Central memory CD8-positive, alpha-beta T cell (primary cell): ENCODE measurements around the gene CEP120.
"Not testable (repeated sequence)": the region's sequence is repeated elsewhere in the genome, so short reads cannot be mapped to it uniquely, and the experiment has no call there.

Experiments used
- ATAC-seq: fragments of 150-1000 bp; cut with Tn5 transposase; replicated peaks from 2 replicates; pipeline ENCODE4 v1.10.0; 2022; ENCODE audit warnings: mild to moderate bottlenecking, moderate FRiP score, moderate number of reproducible peaks; ENCODE audit not compliant: poor library complexity, severe bottlenecking; ENCODE audit errors: extremely low read depth
- DNase-seq, 2 donors: peaks; one replicate each; pipeline ENCODE4 v3.0.0; 2021; ENCODE audit warnings: low spot score in 2 of 2
- H3K27ac Mint-ChIP-seq: one replicate; pipeline ENCODE4 v1.8.0; 2022; ENCODE audit warnings: low read depth, mild to moderate bottlenecking, moderate library complexity, mixed read lengths
- H3K27me3 Mint-ChIP-seq: one replicate; pipeline ENCODE4 v1.8.0; 2022; ENCODE audit warnings: mixed read lengths
- H3K36me3 Mint-ChIP-seq: one replicate; pipeline ENCODE4 v1.8.0; 2022; ENCODE audit warnings: mild to moderate bottlenecking, moderate library complexity, mixed read lengths; ENCODE audit not compliant: insufficient read depth
- H3K4me1 Mint-ChIP-seq: one replicate; pipeline ENCODE4 v1.8.0; 2022; ENCODE audit warnings: mixed read lengths
- H3K4me3 Mint-ChIP-seq: one replicate; pipeline ENCODE4 v1.8.0; 2022; ENCODE audit warnings: mild to moderate bottlenecking, moderate library complexity, mixed read lengths
- H3K9me3 Mint-ChIP-seq: one replicate; pipeline ENCODE4 v1.8.0; 2022; ENCODE audit warnings: mixed read lengths

CEP120 gene

GRCh38 chr5:123401320-123401719, 21.9 kb downstream of the CEP120 start:
- no peak for ATAC-seq
- Mint-ChIP-seq H3K9me3 (no peaks in the 10 kb centered on the region), H3K36me3 (peaks cover 55% of the 10 kb centered on the region), H3K27ac (no peak overlapping the region), H3K4me1 (peaks cover 23% of the 10 kb centered on the region), H3K4me3 (no peak overlapping the region), H3K27me3 (no peaks in the 10 kb centered on the region)
- no peak for DNase-seq

DNA sequence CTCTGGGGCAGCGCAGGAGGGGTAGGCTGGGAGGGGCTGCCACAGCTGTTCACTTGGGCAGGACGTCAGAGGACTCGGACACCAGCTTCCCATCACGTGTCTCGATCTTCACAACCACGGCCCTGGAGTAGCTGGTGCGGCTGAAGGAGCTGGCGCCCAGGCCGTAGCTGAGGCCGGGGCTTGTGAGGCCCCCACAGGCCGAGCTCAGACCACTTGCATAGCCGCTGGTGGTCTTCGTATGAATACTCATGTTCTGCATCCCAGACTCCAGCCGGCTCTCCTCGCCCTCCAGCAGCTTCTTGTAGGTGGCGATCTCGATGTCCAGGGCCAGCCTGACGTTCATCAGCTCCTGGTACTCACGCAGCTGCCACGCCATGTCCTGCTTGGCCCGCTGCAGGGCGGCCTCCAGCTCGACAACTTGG, 22.3 kb downstream of the CEP120 start:
- Mint-ChIP-seq H3K4me1 (peaks cover 18% of the 10 kb centered on the region), H3K36me3 (peaks cover 52% of the 10 kb centered on the region)
- not testable (repeated sequence) for H3K4me3 Mint-ChIP-seq, ATAC-seq, H3K27me3 Mint-ChIP-seq, H3K27ac Mint-ChIP-seq, H3K9me3 Mint-ChIP-seq, DNase-seq

DNA sequence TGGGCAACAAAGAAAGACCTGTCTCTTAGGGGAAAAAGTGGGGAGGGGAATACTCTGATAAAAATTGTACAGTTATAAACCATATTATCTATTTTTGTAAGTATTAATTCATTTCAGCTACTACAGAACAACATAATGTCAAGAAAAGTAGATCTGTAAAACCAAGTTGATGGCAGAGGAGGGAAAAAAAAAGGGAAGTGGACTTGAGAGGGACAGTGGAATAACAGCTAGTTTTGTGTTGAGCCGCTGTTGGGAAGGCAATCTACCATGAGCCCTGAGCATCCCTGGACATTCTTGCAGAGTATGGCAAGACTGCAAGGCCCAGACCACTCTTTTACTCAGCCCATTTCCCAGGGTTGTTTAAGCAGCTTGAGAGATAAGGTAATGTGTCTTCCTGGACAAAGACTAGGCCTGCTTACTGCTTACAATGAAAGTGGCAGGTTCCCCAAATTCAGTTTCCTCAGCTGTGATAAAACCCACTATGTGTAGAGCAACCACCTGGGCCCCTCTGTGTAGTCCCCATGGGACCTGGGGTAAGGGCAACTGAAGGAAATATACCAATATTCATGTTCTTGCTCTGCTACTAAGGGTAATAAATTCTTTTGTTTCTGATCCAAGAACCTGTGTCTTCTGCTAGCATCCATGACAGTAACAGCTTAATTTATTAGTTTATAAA, 25.0 kb downstream of the CEP120 start:
- Mint-ChIP-seq H3K27me3 (no peaks in the 10 kb centered on the region), H3K4me1 (peaks cover 14% of the 10 kb centered on the region), H3K27ac (no peak overlapping the region), H3K4me3 (no peak overlapping the region), H3K36me3 (peaks cover 43% of the 10 kb centered on the region), H3K9me3 (no peaks in the 10 kb centered on the region)
- ATAC-seq (no peak), DNase-seq (no peak)

GRCh38 chr5:123397538-123397937, 25.7 kb downstream of the CEP120 start:
- H3K27ac Mint-ChIP-seq, result no peak overlapping the region
- H3K9me3 Mint-ChIP-seq, result no peaks in the 10 kb centered on the region
- DNase-seq (no peak), ATAC-seq (no peak)
- H3K36me3 Mint-ChIP-seq, result peaks cover 40% of the 10 kb centered on the region
- no peaks in the 10 kb centered on the region for H3K27me3 Mint-ChIP-seq
- no peak overlapping the region for H3K4me3 Mint-ChIP-seq
- H3K4me1 Mint-ChIP-seq, result peaks cover 14% of the 10 kb centered on the region

DNA sequence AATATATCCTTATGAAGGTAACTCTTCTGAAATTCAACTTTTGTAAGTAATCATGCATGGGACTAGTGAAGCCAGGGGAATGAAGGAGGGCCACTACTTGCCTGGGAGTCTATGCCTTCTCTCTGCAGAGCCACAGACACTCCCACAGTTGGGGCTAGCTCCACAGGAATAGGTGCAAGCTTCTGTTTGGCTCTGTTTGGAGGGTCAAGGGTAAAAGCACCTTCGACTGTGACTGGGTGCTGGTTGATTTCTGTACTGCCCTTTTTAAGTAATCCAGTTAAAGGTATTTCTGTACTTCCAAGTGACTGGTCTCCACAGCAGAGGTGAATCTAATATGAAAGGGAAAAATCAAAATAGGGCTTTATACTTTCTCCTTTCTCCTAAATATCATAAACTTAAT, 32.2 kb downstream of the CEP120 start:
- ATAC-seq (no peak), DNase-seq (no peak)
- no peaks in the 10 kb centered on the region for H3K4me1 Mint-ChIP-seq
- H3K4me3 Mint-ChIP-seq, result no peak overlapping the region
- H3K27me3 Mint-ChIP-seq, result no peaks in the 10 kb centered on the region
- H3K27ac Mint-ChIP-seq, result no peak overlapping the region
- peaks cover 42% of the 10 kb centered on the region for H3K36me3 Mint-ChIP-seq
- no peaks in the 10 kb centered on the region for H3K9me3 Mint-ChIP-seq

DNA sequence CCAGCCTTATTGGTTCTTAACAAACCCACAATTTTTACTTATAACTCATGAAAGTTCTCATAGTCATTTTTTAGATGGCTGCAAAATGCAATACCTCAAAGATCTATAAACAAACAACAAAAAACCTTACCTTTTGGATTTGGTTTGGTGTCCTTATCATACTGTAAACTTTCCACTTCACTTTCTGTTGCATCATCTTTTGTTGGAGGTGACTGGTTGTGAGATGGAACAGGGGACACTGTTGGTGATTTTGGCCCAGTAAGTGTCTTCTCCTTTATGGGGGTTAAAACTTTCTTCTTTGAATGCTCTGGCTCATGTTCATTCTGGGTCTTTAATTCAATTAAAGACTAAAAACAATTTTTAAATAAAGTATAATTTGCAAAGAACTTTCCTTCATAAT, 33.4 kb downstream of the CEP120 start:
- DNase-seq (no peak), ATAC-seq (no peak)
- H3K36me3 Mint-ChIP-seq, result peaks cover 46% of the 10 kb centered on the region
- no peaks in the 10 kb centered on the region for H3K9me3 Mint-ChIP-seq
- no peak overlapping the region for H3K4me3 Mint-ChIP-seq
- no peaks in the 10 kb centered on the region for H3K27me3 Mint-ChIP-seq
- H3K4me1 Mint-ChIP-seq, result peaks cover 5% of the 10 kb centered on the region
- no peak overlapping the region for H3K27ac Mint-ChIP-seq

DNA sequence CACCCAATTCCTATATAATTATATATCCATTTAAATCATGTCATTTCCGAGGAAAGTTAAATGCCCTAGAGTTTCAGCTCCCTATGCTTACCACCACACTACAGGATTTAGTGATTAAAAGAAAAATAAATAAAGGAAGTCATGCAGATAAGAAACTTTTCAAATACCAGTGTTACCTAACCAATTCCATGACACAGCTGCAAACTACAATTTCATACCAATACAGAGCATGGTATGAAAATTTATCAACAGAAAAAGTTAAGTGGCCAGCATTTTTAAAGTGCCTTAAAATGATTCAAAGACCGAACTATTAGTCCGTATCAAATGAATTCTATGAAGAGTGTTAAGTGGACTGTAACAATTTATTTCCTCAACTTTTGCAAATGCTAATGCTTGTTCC, 35.9 kb downstream of the CEP120 start:
- Mint-ChIP-seq H3K27ac (no peak overlapping the region), H3K9me3 (no peaks in the 10 kb centered on the region), H3K4me1 (peaks cover 5% of the 10 kb centered on the region), H3K36me3 (peaks cover 57% of the 10 kb centered on the region), H3K4me3 (no peak overlapping the region), H3K27me3 (no peaks in the 10 kb centered on the region)
- no peak for DNase-seq
- ATAC-seq, result no peak

GRCh38 chr5:123382252-123382651, 41.0 kb downstream of the CEP120 start:
- Mint-ChIP-seq H3K4me1 (peaks cover 5% of the 10 kb centered on the region), H3K4me3 (no peak overlapping the region), H3K27ac (peak overlapping the region; percentile 74), H3K9me3 (no peaks in the 10 kb centered on the region), H3K27me3 (no peaks in the 10 kb centered on the region), H3K36me3 (peaks cover 65% of the 10 kb centered on the region)
- ATAC-seq, result no peak
- no peak for DNase-seq

DNA sequence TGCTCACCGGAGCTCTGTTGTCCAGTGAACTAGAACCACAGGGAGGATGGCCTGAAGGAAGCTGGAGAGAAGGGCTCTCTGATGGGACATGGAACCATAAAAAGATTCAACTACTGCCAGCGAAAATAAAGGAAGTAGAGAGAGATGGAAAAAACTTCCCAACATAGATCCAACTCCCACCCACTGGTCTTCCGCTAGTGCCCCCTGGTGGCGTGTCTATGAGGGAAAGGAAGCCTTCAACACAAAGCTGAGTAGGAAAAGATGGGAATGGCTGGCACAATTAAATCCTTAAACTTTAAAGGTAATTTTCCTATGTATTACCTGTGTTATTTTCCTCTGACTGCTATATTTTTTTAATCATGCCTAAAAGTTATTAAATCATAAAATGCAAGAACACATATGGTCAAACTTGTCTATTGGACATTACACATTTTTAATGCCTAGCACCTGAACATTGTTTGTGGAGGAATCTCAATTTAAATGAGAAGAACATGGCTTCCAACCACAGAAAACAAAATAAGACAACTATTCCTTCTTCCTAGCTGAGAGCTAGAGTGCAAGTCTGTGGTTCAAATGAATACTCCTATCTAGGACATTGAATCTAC, 51.5 kb downstream of the CEP120 start:
- Mint-ChIP-seq H3K27ac (no peak overlapping the region), H3K4me1 (peaks cover 24% of the 10 kb centered on the region), H3K4me3 (no peak overlapping the region), H3K36me3 (peaks cover 49% of the 10 kb centered on the region), H3K9me3 (no peaks in the 10 kb centered on the region), H3K27me3 (no peaks in the 10 kb centered on the region)
- DNase-seq (no peak), ATAC-seq (no peak)

DNA sequence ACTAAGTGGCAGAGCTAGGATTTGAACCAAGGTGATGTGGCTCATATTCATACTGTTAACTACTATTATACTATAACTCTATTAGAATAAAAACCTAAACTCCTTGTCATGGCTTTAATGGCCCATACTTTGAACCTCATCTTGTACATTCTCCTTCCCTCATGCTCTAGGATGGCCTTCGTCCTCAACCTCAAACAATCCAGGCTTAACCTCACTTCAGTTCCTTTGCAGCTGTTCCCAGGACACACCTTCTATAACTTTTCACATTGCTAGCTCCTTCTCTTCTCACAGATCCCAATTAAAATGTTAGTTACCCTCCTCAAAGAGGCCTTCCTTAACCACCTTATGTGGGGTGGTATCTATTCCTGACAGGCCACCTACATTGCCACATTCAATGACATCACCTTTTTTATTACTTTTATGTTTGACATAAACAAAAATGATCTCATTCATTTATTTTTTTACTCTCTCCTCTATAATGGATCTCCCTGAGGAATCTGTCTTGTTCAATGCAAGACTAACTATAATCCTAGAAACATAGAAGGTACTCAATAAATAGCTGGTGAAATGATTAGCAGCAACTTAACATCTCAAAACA, 53.7 kb downstream of the CEP120 start:
- Mint-ChIP-seq H3K4me3 (no peak overlapping the region), H3K9me3 (no peaks in the 10 kb centered on the region), H3K36me3 (peaks cover 31% of the 10 kb centered on the region), H3K27ac (no peak overlapping the region), H3K27me3 (no peaks in the 10 kb centered on the region), H3K4me1 (peaks cover 16% of the 10 kb centered on the region)
- DNase-seq, result no peak
- ATAC-seq, result no peak

- Mint-ChIP-seq H3K27ac (no peak overlapping the region), H3K4me3 (no peak overlapping the region), H3K9me3 (no peaks in the 10 kb centered on the region), H3K27me3 (no peaks in the 10 kb centered on the region), H3K36me3 (peaks cover 20% of the 10 kb centered on the region), H3K4me1 (peaks cover 16% of the 10 kb centered on the region)
- ATAC-seq (no peak), DNase-seq (no peak)
Measured at GRCh38 chr5:123367739-123368138, 55.5 kb downstream of the CEP120 start.

DNA sequence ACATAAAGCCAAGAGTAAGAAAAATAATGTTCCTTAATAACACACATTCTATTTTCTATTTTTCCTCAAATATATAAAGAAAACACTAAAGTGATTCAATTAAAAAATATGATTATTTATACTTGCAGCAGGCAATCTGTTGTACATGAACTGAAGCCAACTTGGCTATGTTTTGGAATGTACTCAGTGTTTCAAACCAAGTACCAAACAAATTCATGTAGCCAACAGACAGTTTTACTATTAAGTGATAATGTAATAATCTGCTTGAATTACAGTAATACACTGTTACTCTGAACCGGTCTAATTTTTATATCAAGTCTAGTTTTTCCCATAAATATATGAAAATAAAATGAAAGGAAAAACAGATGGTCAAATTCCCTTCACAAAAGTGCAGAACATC, 58.0 kb downstream of the CEP120 start:
- H3K27me3 Mint-ChIP-seq, result no peaks in the 10 kb centered on the region
- H3K36me3 Mint-ChIP-seq, result peaks cover 21% of the 10 kb centered on the region
- no peak for ATAC-seq
- no peak overlapping the region for H3K27ac Mint-ChIP-seq
- DNase-seq, result no peak
- H3K9me3 Mint-ChIP-seq, result no peaks in the 10 kb centered on the region
- no peak overlapping the region for H3K4me3 Mint-ChIP-seq
- peaks cover 10% of the 10 kb centered on the region for H3K4me1 Mint-ChIP-seq

- no peak overlapping the region for H3K4me3 Mint-ChIP-seq
- H3K27me3 Mint-ChIP-seq, result no peaks in the 10 kb centered on the region
- ATAC-seq (no peak), DNase-seq (no peak)
- H3K27ac Mint-ChIP-seq, result no peak overlapping the region
- no peaks in the 10 kb centered on the region for H3K9me3 Mint-ChIP-seq
- H3K36me3 Mint-ChIP-seq, result peaks cover 26% of the 10 kb centered on the region
- peaks cover 8% of the 10 kb centered on the region for H3K4me1 Mint-ChIP-seq
Measured at GRCh38 chr5:123364441-123365155, 58.6 kb downstream of the CEP120 start.
